CD14-positive monocyte (primary cell): ENCODE data around the gene RIMS1. TPM values are rescaled to one million over a fixed set of nuclear protein-coding genes. Genes with fewer than 3 reads are reported as not detected.

Experiments
- DNase-seq, 3 donors: peaks; one replicate each; pipeline ENCODE4 v3.0.0-alpha.2; 2011 to 2022
- H2AFZ ChIP-seq: 2 replicates; pipeline ENCODE4 v1.6.0; 2012; ENCODE audit warnings: mild to moderate bottlenecking, low read depth, low read length, inconsistent platforms; ENCODE audit not compliant: insufficient read depth, poor library complexity, severe bottlenecking
- H3K27ac ChIP-seq, 2 donors: 1 replicate in 1 of 2; 2 replicates in 1 of 2; pipeline ENCODE4 v1.5.1; 2012 to 2013; ENCODE audit warnings: low read length in 2 of 2, control low read depth in 1 of 2, inconsistent platforms in 1 of 2, low read depth in 1 of 2, mild to moderate bottlenecking in 1 of 2
- H3K27me3 ChIP-seq, 2 donors: one replicate each; pipeline versions ENCODE4 v1.6.0 to v1.6.1; 2011 to 2013; ENCODE audit warnings: low read length in 2 of 2; ENCODE audit not compliant: control insufficient read depth in 2 of 2, insufficient read depth in 2 of 2
- H3K36me3 ChIP-seq, 2 donors: replicated peaks in 1 of 2; 1 replicate in 1 of 2; 2 replicates in 1 of 2; pipeline versions ENCODE4 v1.5.1 to v1.6.1; 2012 to 2013; ENCODE audit warnings: low read length in 2 of 2, control low read depth in 1 of 2, inconsistent platforms in 1 of 2, mild to moderate bottlenecking in 1 of 2; ENCODE audit not compliant: insufficient read depth in 2 of 2, control insufficient read depth in 1 of 2
- H3K4me1 ChIP-seq, 2 donors: 1 replicate in 1 of 2; 2 replicates in 1 of 2; pipeline versions ENCODE4 v1.5.1 to v1.6.1; 2012 to 2013; ENCODE audit warnings: low read length in 2 of 2, control low read depth in 1 of 2, inconsistent platforms in 1 of 2, mild to moderate bottlenecking in 1 of 2, moderate library complexity in 1 of 2; ENCODE audit not compliant: insufficient read depth in 2 of 2, control insufficient read depth in 1 of 2
- H3K4me2 ChIP-seq: replicated peaks from 2 replicates; pipeline ENCODE3; 2012; ENCODE audit warnings: low read length, moderate library complexity, mild to moderate bottlenecking; ENCODE audit not compliant: poor library complexity, severe bottlenecking; ENCODE audit errors: extremely low read depth
- H3K4me3 ChIP-seq, 3 experiments: fragments of 200-600 bp in 1 of 3; sonication (generic) in 1 of 3; replicated peaks in 1 of 3; 1 replicate in 2 of 3; 2 replicates in 1 of 3; pipeline ENCODE4 v1.5.1; 2011 to 2013; ENCODE audit warnings: low read length in 3 of 3, mild to moderate bottlenecking in 3 of 3, control low read depth in 2 of 3, low read depth in 2 of 3, inconsistent platforms in 1 of 3, moderate library complexity in 1 of 3
- H3K79me2 ChIP-seq: 2 replicates; pipeline ENCODE4 v1.6.0; 2012; ENCODE audit warnings: mild to moderate bottlenecking, control low read depth, inconsistent platforms, low read length, moderate library complexity; ENCODE audit not compliant: insufficient read depth
- H3K9ac ChIP-seq: 2 replicates; pipeline ENCODE4 v1.6.0; 2017; ENCODE audit warnings: low read length, mild to moderate bottlenecking; ENCODE audit not compliant: insufficient read depth, poor library complexity, severe bottlenecking
- H3K9me3 ChIP-seq, 2 donors: replicated peaks in 1 of 2; 1 replicate in 1 of 2; 2 replicates in 1 of 2; pipeline versions ENCODE4 v1.5.1 to v1.6.1; 2012 to 2013; ENCODE audit warnings: low read length in 2 of 2, control low read depth in 1 of 2; ENCODE audit not compliant: control insufficient read depth in 1 of 2, insufficient read depth in 1 of 2
- H4K20me1 ChIP-seq: 2 replicates; pipeline ENCODE4 v1.6.0; 2012; ENCODE audit warnings: mild to moderate bottlenecking, low read length, control low read depth, moderate library complexity; ENCODE audit not compliant: insufficient read depth
- H3K27ac Mint-ChIP-seq, 7 donors: one replicate each; pipeline ENCODE4 v1.8.0; 2020; ENCODE audit warnings: mild to moderate bottlenecking in 7 of 7, mixed read lengths in 7 of 7, moderate library complexity in 6 of 7, inconsistent platforms in 2 of 7
- H3K27me3 Mint-ChIP-seq, 3 donors: one replicate each; pipeline ENCODE4 v1.8.0; 2021 to 2022; ENCODE audit warnings: low read depth in 3 of 3, mild to moderate bottlenecking in 3 of 3, mixed read lengths in 3 of 3, moderate library complexity in 3 of 3, inconsistent platforms in 1 of 3
- H3K36me3 Mint-ChIP-seq, 2 donors: one replicate each; pipeline ENCODE4 v1.8.0; 2020; ENCODE audit warnings: mixed read lengths in 2 of 2, inconsistent platforms in 1 of 2, mild to moderate bottlenecking in 1 of 2
- H3K4me1 Mint-ChIP-seq: one replicate; pipeline ENCODE4 v1.8.0; 2020; ENCODE audit warnings: mild to moderate bottlenecking, mixed read lengths
- H3K4me3 Mint-ChIP-seq, 2 donors: one replicate each; pipeline ENCODE4 v1.8.0; 2020; ENCODE audit warnings: mild to moderate bottlenecking in 2 of 2, mixed read lengths in 2 of 2, moderate library complexity in 1 of 2
- H3K9me3 Mint-ChIP-seq, 7 donors: one replicate each; pipeline ENCODE4 v1.8.0; 2020 to 2022; ENCODE audit warnings: mixed read lengths in 7 of 7, mild to moderate bottlenecking in 6 of 7, moderate library complexity in 6 of 7, inconsistent platforms in 2 of 7
- WGBS: methylation state at CpG from one replicate; pipeline ENCODE4 v1.1.5; 2013; ENCODE audit warnings: missing lambda C conversion rate; ENCODE audit not compliant: insufficient coverage; 5-methylcytosine and 5-hydroxymethylcytosine counted together
- intact Hi-C, 2 donors: fragments of 100-400 bp; cut with micrococcal nuclease; formaldehyde crosslinking; loops; one replicate each; pipeline versions ENCODE4 v1.15.0 to v1.15.1; 2023
- polyA plus RNA-seq, 3 donors: library from polyadenylated mRNA; depleted of rRNA in 1 of 3; unstranded in 2 of 3; stranded (reverse) in 1 of 3; fragments of 300-500 nt in 2 of 3; fragments of >200 nt in 1 of 3; fragmentation: Illumina TruSeq in 2 of 3; gene quantifications; 1 replicate in 2 of 3; 2 replicates in 1 of 3; pipeline ENCODE4 v1.2.3, GENCODE V29; 2012 to 2021
- TF ChIP-seq, protein P1 (sequence below): fragments of 200-600 bp; IDR thresholded peaks from one replicate; pipeline ENCODE4 v1.8.0; 2022; ENCODE audit warnings: antibody characterized with exemption, mild to moderate bottlenecking

RIMS1 gene
- polyA plus RNA-seq, 3 donors: not detected

DNA sequence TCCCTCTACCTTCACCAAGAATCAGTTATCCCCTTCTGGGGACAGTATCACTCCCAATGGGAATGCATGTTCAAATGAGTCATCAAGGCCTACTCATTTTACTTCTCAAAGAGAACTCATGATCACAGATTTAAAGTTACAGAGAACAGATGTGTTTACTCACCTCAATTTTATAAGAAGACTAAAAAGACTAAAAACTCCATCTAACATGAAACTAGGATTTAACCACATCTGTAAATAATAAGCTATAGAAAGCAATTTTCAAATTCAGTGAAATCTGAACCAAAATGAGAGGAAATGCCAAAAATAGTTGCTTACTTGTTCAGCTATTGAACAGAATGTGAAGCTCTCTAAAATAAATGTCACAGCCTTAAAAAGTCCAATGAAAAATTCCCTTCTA lies 435.4 kb downstream of the RIMS1 start:
- no peak for DNase-seq
- TF ChIP-seq, protein P1, sequence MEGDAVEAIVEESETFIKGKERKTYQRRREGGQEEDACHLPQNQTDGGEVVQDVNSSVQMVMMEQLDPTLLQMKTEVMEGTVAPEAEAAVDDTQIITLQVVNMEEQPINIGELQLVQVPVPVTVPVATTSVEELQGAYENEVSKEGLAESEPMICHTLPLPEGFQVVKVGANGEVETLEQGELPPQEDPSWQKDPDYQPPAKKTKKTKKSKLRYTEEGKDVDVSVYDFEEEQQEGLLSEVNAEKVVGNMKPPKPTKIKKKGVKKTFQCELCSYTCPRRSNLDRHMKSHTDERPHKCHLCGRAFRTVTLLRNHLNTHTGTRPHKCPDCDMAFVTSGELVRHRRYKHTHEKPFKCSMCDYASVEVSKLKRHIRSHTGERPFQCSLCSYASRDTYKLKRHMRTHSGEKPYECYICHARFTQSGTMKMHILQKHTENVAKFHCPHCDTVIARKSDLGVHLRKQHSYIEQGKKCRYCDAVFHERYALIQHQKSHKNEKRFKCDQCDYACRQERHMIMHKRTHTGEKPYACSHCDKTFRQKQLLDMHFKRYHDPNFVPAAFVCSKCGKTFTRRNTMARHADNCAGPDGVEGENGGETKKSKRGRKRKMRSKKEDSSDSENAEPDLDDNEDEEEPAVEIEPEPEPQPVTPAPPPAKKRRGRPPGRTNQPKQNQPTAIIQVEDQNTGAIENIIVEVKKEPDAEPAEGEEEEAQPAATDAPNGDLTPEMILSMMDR: no peak
- no peak overlapping the region for H2AFZ ChIP-seq
- H3K4me3 ChIP-seq: no peak overlapping the region
- no peak overlapping the region for H3K4me2 ChIP-seq
- no peaks in the 10 kb centered on the region for H3K9me3 Mint-ChIP-seq
- no peaks in the 10 kb centered on the region for H3K79me2 ChIP-seq
- H4K20me1 ChIP-seq: no peaks in the 10 kb centered on the region
- H3K4me3 Mint-ChIP-seq: no peak overlapping the region
- peaks cover 0 to 1% (median 0%) of the 10 kb centered on the region in 3 donors for H3K27me3 Mint-ChIP-seq
- H3K9ac ChIP-seq: no peak overlapping the region
- intact Hi-C loops: no loop called here
- no peak overlapping the region for H3K27ac ChIP-seq
- no peak overlapping the region for H3K27ac Mint-ChIP-seq
- H3K36me3 Mint-ChIP-seq: no peaks in the 10 kb centered on the region
- H3K27me3 ChIP-seq: no peaks in the 10 kb centered on the region
- H3K4me1 ChIP-seq: no peaks in the 10 kb centered on the region
- H3K9me3 ChIP-seq: no peaks in the 10 kb centered on the region
- no peaks in the 10 kb centered on the region for H3K36me3 ChIP-seq
- no peaks in the 10 kb centered on the region for H3K4me1 Mint-ChIP-seq

DNA sequence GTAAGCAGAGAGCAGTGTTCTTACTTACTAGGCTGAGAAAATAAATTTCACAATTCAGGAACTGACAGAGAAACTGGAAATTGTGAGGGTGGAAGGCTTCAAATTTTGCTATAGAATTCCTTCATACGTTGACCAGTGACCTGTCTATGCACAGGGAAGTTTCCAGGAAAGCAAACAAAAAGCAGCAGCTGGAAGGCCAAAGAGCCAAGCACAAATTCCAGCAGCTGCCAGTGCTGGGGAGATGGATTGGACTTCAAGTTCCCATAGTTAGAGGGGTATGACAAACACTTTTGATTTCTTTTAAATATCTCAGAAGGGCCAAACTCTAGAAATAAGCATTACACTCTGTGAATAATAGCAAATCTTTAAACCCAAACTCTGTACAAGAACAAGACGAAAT lies 436.4 kb downstream of the RIMS1 start:
- no peaks in the 10 kb centered on the region for H3K36me3 Mint-ChIP-seq
- 64% methylated on average over 1 of the region's 2 CpGs for WGBS

More for the DNA sequence above, 436.4 kb downstream of the RIMS1 start:
- Histone ChIP-seq H2AFZ (no peak overlapping the region), H3K27ac (no peak overlapping the region), H3K36me3 (no peaks in the 10 kb centered on the region), H3K4me1 (no peaks in the 10 kb centered on the region), H3K9ac (no peak overlapping the region), H3K4me3 (no peak overlapping the region), H3K79me2 (no peaks in the 10 kb centered on the region), H3K4me2 (no peak overlapping the region), H3K27me3 (no peaks in the 10 kb centered on the region), H3K9me3 (no peaks in the 10 kb centered on the region), H4K20me1 (no peaks in the 10 kb centered on the region)
- TF ChIP-seq, protein P1: no peak
- Mint-ChIP-seq H3K4me1 (no peaks in the 10 kb centered on the region), H3K4me3 (no peak overlapping the region), H3K27ac (no peak overlapping the region), H3K27me3 (no peaks in the 10 kb centered on the region), H3K9me3 (no peaks in the 10 kb centered on the region)
- intact Hi-C loops: no loop called here
- DNase-seq: no peak
